Measurements from ENCODE around the gene ERBB2. TPM values are rescaled to one million over a fixed set of nuclear protein-coding genes. Genes with fewer than 3 reads are reported as not detected.
A peak's percentile ranks its signal among the peaks of the same experiment; 100 is the strongest.

Gene ERBB2
- total RNA-seq, 2 donors from 2014 or later, result 110 to 133 TPM

DNA sequence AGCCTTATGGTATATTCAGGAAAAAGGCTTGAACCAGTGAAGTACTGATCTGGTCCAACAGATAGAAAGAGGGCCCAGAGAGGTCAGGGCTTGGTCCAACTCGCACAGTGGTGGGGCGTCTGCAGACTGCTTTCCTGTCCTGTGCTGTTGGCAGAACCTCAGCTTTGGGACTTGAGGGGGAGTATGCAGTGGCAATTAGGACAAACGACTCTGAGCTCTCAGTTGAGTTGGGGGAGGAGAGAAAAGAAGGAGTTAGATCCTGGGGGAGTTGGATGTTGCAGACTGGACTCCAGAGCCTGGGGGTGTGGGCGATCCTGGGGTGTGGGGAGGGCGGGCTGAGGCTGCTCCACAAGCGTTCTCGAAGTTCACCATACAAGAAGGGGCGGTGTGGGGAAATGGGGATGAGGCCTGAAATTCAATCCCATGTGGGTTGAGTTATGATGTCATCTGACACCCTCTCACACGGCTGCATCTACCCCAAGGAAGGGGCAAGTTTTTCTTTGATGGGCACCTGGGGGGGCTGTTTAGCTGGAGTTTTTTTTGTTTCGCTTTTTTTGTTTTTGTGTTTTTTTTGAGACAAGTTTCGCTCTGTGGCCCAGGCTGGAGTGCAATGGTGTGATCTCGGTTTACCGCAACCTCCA, 52.5 kb downstream of the ERBB2 start:
- H3K4me1 Mint-ChIP-seq, result peaks cover 19% of the 10 kb centered on the region
- no peak overlapping the region for H3K27ac ChIP-seq (ENCODE audit: low read depth, low read length)

GRCh38 chr17:39753514-39754160, 53.8 kb downstream of the ERBB2 start:
- H3K4me3 ChIP-seq (ENCODE audit: low read length), result peak overlapping the region; percentile 72
- no peaks in the 10 kb centered on the region for H3K27me3 Mint-ChIP-seq (ENCODE audit: insufficient read depth)
- no peaks in the 10 kb centered on the region for H3K9me3 Mint-ChIP-seq
- peak overlapping the region; percentile 52 for H3K4me3 Mint-ChIP-seq
- 15 to 16% methylated on average over 24 to 55 of the region's 55 CpGs for WGBS, 2 experiments (ENCODE audit: insufficient coverage in 1 of 2, insufficient read length in 1 of 2)
- H3K27me3 ChIP-seq (ENCODE audit: control insufficient read depth, insufficient read depth, low read length, poor library complexity, severe bottlenecking), result peaks cover 6% of the 10 kb centered on the region
- no peaks in the 10 kb centered on the region for H3K9me3 ChIP-seq (ENCODE audit: control insufficient read depth, low read length)
- TF ChIP-seq, protein P1, sequence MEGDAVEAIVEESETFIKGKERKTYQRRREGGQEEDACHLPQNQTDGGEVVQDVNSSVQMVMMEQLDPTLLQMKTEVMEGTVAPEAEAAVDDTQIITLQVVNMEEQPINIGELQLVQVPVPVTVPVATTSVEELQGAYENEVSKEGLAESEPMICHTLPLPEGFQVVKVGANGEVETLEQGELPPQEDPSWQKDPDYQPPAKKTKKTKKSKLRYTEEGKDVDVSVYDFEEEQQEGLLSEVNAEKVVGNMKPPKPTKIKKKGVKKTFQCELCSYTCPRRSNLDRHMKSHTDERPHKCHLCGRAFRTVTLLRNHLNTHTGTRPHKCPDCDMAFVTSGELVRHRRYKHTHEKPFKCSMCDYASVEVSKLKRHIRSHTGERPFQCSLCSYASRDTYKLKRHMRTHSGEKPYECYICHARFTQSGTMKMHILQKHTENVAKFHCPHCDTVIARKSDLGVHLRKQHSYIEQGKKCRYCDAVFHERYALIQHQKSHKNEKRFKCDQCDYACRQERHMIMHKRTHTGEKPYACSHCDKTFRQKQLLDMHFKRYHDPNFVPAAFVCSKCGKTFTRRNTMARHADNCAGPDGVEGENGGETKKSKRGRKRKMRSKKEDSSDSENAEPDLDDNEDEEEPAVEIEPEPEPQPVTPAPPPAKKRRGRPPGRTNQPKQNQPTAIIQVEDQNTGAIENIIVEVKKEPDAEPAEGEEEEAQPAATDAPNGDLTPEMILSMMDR (conservative IDR thresholded peaks at IDR 0.05), result no peak
- H3K4me1 Mint-ChIP-seq, result peaks cover 26% of the 10 kb centered on the region
- H3K27ac ChIP-seq (ENCODE audit: low read depth, low read length), result no peak overlapping the region
- H3K36me3 ChIP-seq (ENCODE audit: control insufficient read depth, insufficient read depth, low read length), result no peaks in the 10 kb centered on the region
- no peaks in the 10 kb centered on the region for H3K36me3 Mint-ChIP-seq (ENCODE audit: low read depth)
- peak; percentile 84 for DNase-seq
- H3K9ac ChIP-seq (ENCODE audit: extremely low read depth, low read length, poor library complexity, severe bottlenecking), result no peak overlapping the region
- peaks cover 3% of the 10 kb centered on the region for H3K4me1 ChIP-seq (ENCODE audit: control insufficient read depth, insufficient read depth, low read length)
- no peak overlapping the region for H3K27ac Mint-ChIP-seq

More for the DNA sequence above, 52.5 kb downstream of the ERBB2 start:
- Mint-ChIP-seq H3K27ac (no peak overlapping the region), H3K36me3 (ENCODE audit: low read depth) (peaks cover 7% of the 10 kb centered on the region), H3K9me3 (no peaks in the 10 kb centered on the region), H3K27me3 (ENCODE audit: insufficient read depth) (no peaks in the 10 kb centered on the region), H3K4me3 (peak overlapping the region; percentile 52)
- TF ChIP-seq, protein P1 (conservative IDR thresholded peaks at IDR 0.05), result no peak
- WGBS, 2 experiments (ENCODE audit: insufficient coverage in 1 of 2, insufficient read length in 1 of 2), result 85 to 92% methylated on average over 6 to 13 of the region's 13 CpGs
- H3K9ac ChIP-seq (ENCODE audit: extremely low read depth, low read length, poor library complexity, severe bottlenecking), result no peak overlapping the region
- no peak overlapping the region for H3K4me3 ChIP-seq (ENCODE audit: low read length)
- H3K4me1 ChIP-seq (ENCODE audit: control insufficient read depth, insufficient read depth, low read length), result peaks cover 3% of the 10 kb centered on the region
- peak; percentile 64 for DNase-seq
- H3K36me3 ChIP-seq (ENCODE audit: control insufficient read depth, insufficient read depth, low read length), result no peaks in the 10 kb centered on the region
- no peaks in the 10 kb centered on the region for H3K27me3 ChIP-seq (ENCODE audit: control insufficient read depth, insufficient read depth, low read length, poor library complexity, severe bottlenecking)
- H3K9me3 ChIP-seq (ENCODE audit: control insufficient read depth, low read length), result no peaks in the 10 kb centered on the region

GRCh38 chr17:39754161-39754957, 54.5 kb downstream of the ERBB2 start:
- TF ChIP-seq, protein P1 (conservative IDR thresholded peaks at IDR 0.05), result peak; percentile 99
- peak; percentile 96 for DNase-seq
- Mint-ChIP-seq H3K4me1 (peaks cover 26% of the 10 kb centered on the region), H3K9me3 (no peaks in the 10 kb centered on the region), H3K36me3 (ENCODE audit: low read depth) (no peaks in the 10 kb centered on the region), H3K4me3 (peak overlapping the region; percentile 52), H3K27me3 (ENCODE audit: insufficient read depth) (no peaks in the 10 kb centered on the region), H3K27ac (no peak overlapping the region)
- peaks cover 6% of the 10 kb centered on the region for H3K27me3 ChIP-seq (ENCODE audit: control insufficient read depth, insufficient read depth, low read length, poor library complexity, severe bottlenecking)
- H3K9ac ChIP-seq (ENCODE audit: extremely low read depth, low read length, poor library complexity, severe bottlenecking), result no peak overlapping the region
- 1% methylated on average over 13 to 91 of the region's 91 CpGs for WGBS, 2 experiments (ENCODE audit: insufficient coverage in 1 of 2, insufficient read length in 1 of 2)
- no peaks in the 10 kb centered on the region for H3K36me3 ChIP-seq (ENCODE audit: control insufficient read depth, insufficient read depth, low read length)
- no peak overlapping the region for H3K27ac ChIP-seq (ENCODE audit: low read depth, low read length)
- H3K4me3 ChIP-seq (ENCODE audit: low read length), result peak overlapping the region; percentile 72
- H3K9me3 ChIP-seq (ENCODE audit: control insufficient read depth, low read length), result no peaks in the 10 kb centered on the region
- H3K4me1 ChIP-seq (ENCODE audit: control insufficient read depth, insufficient read depth, low read length), result peaks cover 3% of the 10 kb centered on the region
